Sigmoid colon (tissue), 7 donors: ENCODE results near the gene EMX2. TPM values are rescaled to one million over a fixed set of nuclear protein-coding genes. Genes with fewer than 3 reads are reported as not detected.

Experiments
- DNase-seq: peaks from one replicate; pipeline ENCODE4 v3.0.0-alpha.2; 2019
- H3K27ac ChIP-seq, 4 donors: fragments of 200-600 bp; sonication (generic); one replicate each; pipeline ENCODE4 v1.5.1; 2016 to 2019; ENCODE audit warnings: mild to moderate bottlenecking in 1 of 4
- H3K27me3 ChIP-seq, 3 donors: fragments of 200-600 bp; sonication (generic); one replicate each; pipeline ENCODE4 v1.5.1; 2019; ENCODE audit warnings: mild to moderate bottlenecking in 1 of 3
- H3K36me3 ChIP-seq, 4 donors: fragments of 200-600 bp; sonication (generic); one replicate each; pipeline ENCODE4 v1.5.1; 2016 to 2019
- H3K4me1 ChIP-seq, 4 donors: fragments of 200-600 bp; sonication (generic); one replicate each; pipeline ENCODE4 v1.5.1; 2017 to 2019
- H3K4me3 ChIP-seq, 4 donors: fragments of 200-600 bp; sonication (generic); one replicate each; pipeline ENCODE4 v1.5.1; 2017 to 2019; ENCODE audit warnings: mild to moderate bottlenecking in 2 of 4, moderate library complexity in 1 of 4
- H3K9me3 ChIP-seq, 4 donors: fragments of 200-600 bp in 3 of 4; sonication (generic) in 3 of 4; one replicate each; pipeline versions ENCODE4 v1.5.1 to v1.6.1; 2013 to 2019
- EP300 ChIP-seq, 4 donors: sonication (generic); formaldehyde crosslinking; IDR thresholded peaks; one replicate each; pipeline ENCODE4 v1.6.1; 2017; ENCODE audit warnings: antibody characterized with exemption in 4 of 4
- POLR2A ChIP-seq, 2 donors: fragments of 450-650 bp; IDR thresholded peaks; one replicate each; pipeline ENCODE4 v1.6.1; 2016; ENCODE audit warnings: antibody characterized with exemption in 2 of 2, mild to moderate bottlenecking in 2 of 2, moderate library complexity in 2 of 2
- POLR2AphosphoS5 ChIP-seq, 4 donors: sonication (generic); formaldehyde crosslinking; IDR thresholded peaks; one replicate each; pipeline ENCODE4 v1.6.1; 2017; ENCODE audit warnings: antibody characterized with exemption in 4 of 4
- WGBS, 2 donors: extraction: QIAGEN DNeasy Blood & Tissue Kit; methylation state at CpG; one replicate each; pipeline ENCODE4 v1.1.7; 2013; 5-methylcytosine and 5-hydroxymethylcytosine counted together
- intact Hi-C: fragments of 100-400 bp; cut with DNase I; formaldehyde crosslinking; loops from one replicate; pipeline ENCODE4 v1.15.1; 2023
- polyA plus RNA-seq, 3 donors: library from polyadenylated mRNA; stranded (reverse); fragments of 200-250 nt; gene quantifications; one replicate each; pipeline ENCODE4 v1.2.3, GENCODE V29; 2013
- total RNA-seq, 4 donors: library from RNA; depleted of rRNA; stranded (reverse); fragments of >200 nt; gene quantifications; one replicate each; pipeline ENCODE4 v1.1.0, GENCODE V29; 2016
- TF ChIP-seq, protein P1 (sequence below), 4 experiments: fragments of 450-650 bp in 3 of 4; fragments of 200-600 bp in 1 of 4; IDR thresholded peaks; one replicate each; pipeline ENCODE4 v1.5.1; 2016 to 2019; ENCODE audit warnings: antibody characterized with exemption in 4 of 4, mild to moderate bottlenecking in 3 of 4, moderate library complexity in 2 of 4
- donor health status: healthy with polysubstance abuse.
- donor health status: Bipolar disorder and iron deficiency.
- donor health status: healthy.

The EMX2 gene
- total and polyA plus RNA-seq, 7 donors, result 0.36 TPM; not detected in 6

DNA sequence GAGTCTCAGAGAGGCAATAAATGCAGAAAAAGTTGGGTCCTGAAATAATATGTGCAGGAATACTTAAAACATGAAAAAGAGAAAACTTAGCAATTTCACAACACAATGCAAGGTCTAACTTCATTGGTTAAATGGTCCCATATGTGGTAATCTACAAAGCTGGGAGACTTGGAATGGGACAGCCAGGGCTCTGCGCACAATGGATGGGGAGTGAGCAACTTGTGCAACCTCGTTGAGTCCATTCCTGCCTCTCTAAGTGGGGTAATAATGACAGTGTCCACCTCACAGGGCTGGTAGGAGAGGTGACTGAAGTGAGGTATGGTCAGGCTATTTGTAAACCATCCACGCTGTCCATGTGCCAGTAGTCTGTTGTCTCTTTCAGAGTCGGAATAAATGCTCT, 11.8 kb upstream of the EMX2 start:
- peak; percentile 20 for DNase-seq
- Histone ChIP-seq H3K4me1 (peaks cover 0 to 29% (median 26%) of the 10 kb centered on the region in 4 donors), H3K27ac (no peak overlapping the region), H3K36me3 (no peaks in the 10 kb centered on the region), H3K9me3 (no peaks in the 10 kb centered on the region), H3K27me3 (peaks cover 37 to 86% (median 54%) of the 10 kb centered on the region in 3 donors), H3K4me3 (no peak overlapping the region)
- WGBS, 2 donors, result 45 to 51% methylated on average over 4 of the region's 4 CpGs
- intact Hi-C loops, result loop anchor here (10.0 kb wide), 1 partner anchor 514 kb away; the partner anchor contains the start of gene RAB11FIP2
- TF ChIP-seq POLR2AphosphoS5 (IDR thresholded peaks at IDR 0.05) (no peak), POLR2A (IDR thresholded peaks at IDR 0.05) (no peak), EP300 (IDR thresholded peaks at IDR 0.05) (no peak)
- TF ChIP-seq, protein P1, sequence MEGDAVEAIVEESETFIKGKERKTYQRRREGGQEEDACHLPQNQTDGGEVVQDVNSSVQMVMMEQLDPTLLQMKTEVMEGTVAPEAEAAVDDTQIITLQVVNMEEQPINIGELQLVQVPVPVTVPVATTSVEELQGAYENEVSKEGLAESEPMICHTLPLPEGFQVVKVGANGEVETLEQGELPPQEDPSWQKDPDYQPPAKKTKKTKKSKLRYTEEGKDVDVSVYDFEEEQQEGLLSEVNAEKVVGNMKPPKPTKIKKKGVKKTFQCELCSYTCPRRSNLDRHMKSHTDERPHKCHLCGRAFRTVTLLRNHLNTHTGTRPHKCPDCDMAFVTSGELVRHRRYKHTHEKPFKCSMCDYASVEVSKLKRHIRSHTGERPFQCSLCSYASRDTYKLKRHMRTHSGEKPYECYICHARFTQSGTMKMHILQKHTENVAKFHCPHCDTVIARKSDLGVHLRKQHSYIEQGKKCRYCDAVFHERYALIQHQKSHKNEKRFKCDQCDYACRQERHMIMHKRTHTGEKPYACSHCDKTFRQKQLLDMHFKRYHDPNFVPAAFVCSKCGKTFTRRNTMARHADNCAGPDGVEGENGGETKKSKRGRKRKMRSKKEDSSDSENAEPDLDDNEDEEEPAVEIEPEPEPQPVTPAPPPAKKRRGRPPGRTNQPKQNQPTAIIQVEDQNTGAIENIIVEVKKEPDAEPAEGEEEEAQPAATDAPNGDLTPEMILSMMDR (IDR thresholded peaks at IDR 0.05), result no peak

DNA sequence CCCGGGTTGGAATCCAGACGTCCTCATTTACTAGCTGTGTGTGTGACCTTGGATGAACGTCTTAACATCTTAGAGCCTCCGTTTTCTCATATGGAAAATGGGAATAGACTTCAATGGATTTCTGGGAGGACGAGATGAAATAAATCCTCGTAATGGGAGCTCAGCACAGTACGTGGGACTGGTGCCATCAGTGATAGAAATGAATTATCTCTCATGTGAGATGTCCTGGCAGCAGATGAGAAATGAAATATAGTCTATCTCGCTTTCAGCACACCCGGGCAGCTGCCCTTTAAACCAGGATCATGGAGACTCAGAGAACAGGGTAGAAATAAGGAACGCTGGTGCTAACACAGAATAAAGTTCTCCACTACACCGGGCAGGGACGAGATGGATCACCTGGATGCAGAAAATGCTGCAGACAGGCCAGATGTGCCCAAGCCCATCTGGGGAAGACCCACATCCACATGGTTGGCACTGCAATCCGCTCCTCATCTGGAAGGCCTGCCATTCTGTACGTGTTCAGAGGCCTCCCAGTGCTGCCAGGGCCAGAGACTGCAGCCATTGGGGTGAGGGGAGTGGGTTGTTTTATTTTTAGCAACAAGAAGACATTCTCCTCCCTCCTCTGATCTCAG, 11.1 kb upstream of the EMX2 start:
- H3K4me3 ChIP-seq, result no peak overlapping the region
- no peak overlapping the region for H3K27ac ChIP-seq
- H3K27me3 ChIP-seq, result peaks cover 44 to 93% (median 61%) of the 10 kb centered on the region in 3 donors
- no peaks in the 10 kb centered on the region for H3K36me3 ChIP-seq
- intact Hi-C loops, result loop anchor here (10.0 kb wide), 1 partner anchor 513 kb away; the partner anchor contains the start of gene RAB11FIP2
- no peaks in the 10 kb centered on the region for H3K9me3 ChIP-seq
- peak; percentile 37 for DNase-seq
- TF ChIP-seq POLR2A (IDR thresholded peaks at IDR 0.05) (no peak), EP300 (IDR thresholded peaks at IDR 0.05) (no peak), POLR2AphosphoS5 (IDR thresholded peaks at IDR 0.05) (no peak)
- TF ChIP-seq, protein P1 (IDR thresholded peaks at IDR 0.05), result no peak
- H3K4me1 ChIP-seq, result peaks cover 0 to 32% (median 27%) of the 10 kb centered on the region in 4 donors
- 23 to 41% methylated on average over 14 of the region's 14 CpGs for WGBS, 2 donors

DNA sequence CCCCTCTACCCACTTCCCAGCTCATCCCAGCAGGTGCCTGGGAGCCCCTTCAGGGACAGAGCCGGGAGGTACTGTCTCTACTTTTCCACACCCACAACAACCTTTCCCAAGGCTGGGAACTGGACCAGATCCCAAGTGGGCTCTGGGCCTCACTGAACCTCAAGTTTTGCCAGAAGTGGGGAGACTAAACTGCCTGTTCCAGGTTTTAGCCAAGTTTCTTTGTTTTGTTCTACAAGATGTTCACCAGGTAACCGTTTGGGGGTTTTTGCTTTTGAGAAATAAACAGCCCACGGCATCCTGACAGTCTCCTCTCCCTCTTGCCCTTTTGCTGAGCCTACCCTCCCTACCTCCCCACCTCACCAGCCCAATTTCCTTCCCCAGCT, 10.6 kb upstream of the EMX2 start:
- H3K27ac ChIP-seq, result no peak overlapping the region
- intact Hi-C loops, result loop anchor here (10.0 kb wide), 1 partner anchor 513 kb away; the partner anchor contains the start of gene RAB11FIP2
- TF ChIP-seq, protein P1 (IDR thresholded peaks at IDR 0.05), result no peak
- TF ChIP-seq POLR2A (IDR thresholded peaks at IDR 0.05) (no peak), EP300 (IDR thresholded peaks at IDR 0.05) (no peak), POLR2AphosphoS5 (IDR thresholded peaks at IDR 0.05) (no peak)
- H3K27me3 ChIP-seq, result peaks cover 49 to 94% (median 66%) of the 10 kb centered on the region in 3 donors
- H3K36me3 ChIP-seq, result no peaks in the 10 kb centered on the region
- no peak overlapping the region for H3K4me3 ChIP-seq
- H3K4me1 ChIP-seq, result peaks cover 0 to 35% (median 28%) of the 10 kb centered on the region in 4 donors
- DNase-seq, result no peak
- 11 to 17% methylated on average over 3 of the region's 3 CpGs for WGBS, 2 donors
- no peaks in the 10 kb centered on the region for H3K9me3 ChIP-seq

DNA sequence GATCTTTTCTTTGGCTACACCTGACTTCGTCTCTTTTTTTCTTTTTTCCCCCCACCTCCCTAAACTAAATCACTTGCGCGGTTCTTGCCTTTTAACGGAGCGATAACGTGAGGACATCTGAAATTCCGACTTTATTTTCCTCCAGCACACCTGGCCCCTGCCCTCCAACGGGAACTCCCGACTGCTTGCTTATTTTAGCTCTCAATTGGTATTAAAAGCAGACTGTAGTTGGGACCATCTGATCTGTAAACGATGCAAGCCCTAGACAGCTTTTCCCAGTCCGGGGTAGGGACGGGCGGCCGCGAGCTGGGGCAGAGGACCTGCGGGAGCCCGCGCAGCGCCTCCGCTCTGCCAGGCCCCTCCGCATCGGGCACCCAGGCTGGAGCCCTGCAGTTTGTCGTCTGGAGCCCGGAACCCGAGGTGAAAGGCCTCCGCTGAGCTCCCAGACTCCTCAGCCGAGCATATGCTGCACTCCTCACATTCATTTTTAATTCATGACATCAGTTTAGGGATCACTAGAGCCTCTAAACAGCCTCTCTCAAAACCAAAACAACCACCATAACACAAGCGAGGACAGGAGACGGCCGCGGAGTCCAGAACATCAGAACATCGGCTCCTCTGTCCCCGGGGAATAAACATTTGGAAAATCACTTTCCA, 10.0 kb upstream of the EMX2 start:
- TF ChIP-seq, protein P1 (IDR thresholded peaks at IDR 0.05), result no peak
- TF ChIP-seq POLR2A (IDR thresholded peaks at IDR 0.05) (no peak), EP300 (IDR thresholded peaks at IDR 0.05) (no peak), POLR2AphosphoS5 (IDR thresholded peaks at IDR 0.05) (no peak)
- Histone ChIP-seq H3K36me3 (no peaks in the 10 kb centered on the region), H3K27ac (no peak overlapping the region), H3K9me3 (no peaks in the 10 kb centered on the region), H3K27me3 (peaks cover 54 to 96% (median 72%) of the 10 kb centered on the region in 3 donors), H3K4me1 (peaks cover 0 to 41% (median 32%) of the 10 kb centered on the region in 4 donors), H3K4me3 (no peak overlapping the region)
- DNase-seq, result peak; percentile 46
- 5 to 6% methylated on average over 33 of the region's 33 CpGs for WGBS, 2 donors
- intact Hi-C loops, result loop anchor here (10.0 kb wide), 1 partner anchor 512 kb away; the partner anchor contains the start of gene RAB11FIP2
